Progenitor cell of endocrine pancreas (in vitro differentiated cells): Measurements from ENCODE around the gene ASIC2. TPM values are rescaled to one million over a fixed set of nuclear protein-coding genes. Genes with fewer than 3 reads are reported as not detected.

Source experiments
- DNase-seq: peaks from one replicate; pipeline ENCODE4 v3.0.0; 2021; ENCODE audit warnings: low spot score; ENCODE audit not compliant: unreplicated experiment
- H3K27ac Mint-ChIP-seq: 2 replicates; pipeline ENCODE4 v1.8.0; 2021; ENCODE audit warnings: mild to moderate bottlenecking, moderate library complexity, mixed read lengths
- H3K27me3 Mint-ChIP-seq: 2 replicates; pipeline ENCODE4 v1.8.0; 2021; ENCODE audit warnings: mixed read lengths
- H3K36me3 Mint-ChIP-seq: 2 replicates; pipeline ENCODE4 v1.8.0; 2022; ENCODE audit warnings: mixed read lengths; ENCODE audit not compliant: insufficient read depth
- H3K4me1 Mint-ChIP-seq: 2 replicates; pipeline ENCODE4 v1.8.0; 2021; ENCODE audit warnings: low read depth, mixed read lengths
- H3K4me3 Mint-ChIP-seq: 2 replicates; pipeline ENCODE4 v1.8.0; 2021; ENCODE audit warnings: low read depth, mild to moderate bottlenecking, moderate library complexity, mixed read lengths
- H3K9me3 Mint-ChIP-seq: 2 replicates; pipeline ENCODE4 v1.8.0; 2021; ENCODE audit warnings: low read depth, mixed read lengths
- CTCF ChIP-seq: fragments of 200-600 bp; sonication (generic); IDR thresholded peaks from one replicate; pipeline ENCODE4 v1.5.0; 2021; ENCODE audit warnings: antibody characterized with exemption, mild to moderate bottlenecking; ENCODE audit not compliant: unreplicated experiment
- total RNA-seq: library from RNA; stranded (reverse); gene quantifications from 2 replicates; pipeline ENCODE4 v1.2.1, GENCODE V29; 2021

The ASIC2 gene
- total RNA-seq, 1 donor from 2014 or later = 0.29 TPM

- peaks cover 13% of the 10 kb centered on the region for H3K27me3 Mint-ChIP-seq
- no peaks in the 10 kb centered on the region for H3K36me3 Mint-ChIP-seq
Observed at GRCh38 chr17:33269337-33270060, 23.6 kb downstream of the ASIC2 start.

GRCh38 chr17:33267851-33268548, 25.1 kb downstream of the ASIC2 start:
- H3K4me3 Mint-ChIP-seq = no peak overlapping the region
- H3K4me1 Mint-ChIP-seq = no peaks in the 10 kb centered on the region
- no peaks in the 10 kb centered on the region for H3K9me3 Mint-ChIP-seq
- TF ChIP-seq CTCF = no peak
- no peak for DNase-seq
- H3K36me3 Mint-ChIP-seq = no peaks in the 10 kb centered on the region
- no peak overlapping the region for H3K27ac Mint-ChIP-seq
- H3K27me3 Mint-ChIP-seq = peaks cover 13% of the 10 kb centered on the region

More at GRCh38 chr17:33269337-33270060, 23.6 kb downstream of the ASIC2 start:
- Mint-ChIP-seq H3K27ac (no peak overlapping the region), H3K9me3 (no peaks in the 10 kb centered on the region), H3K4me1 (no peaks in the 10 kb centered on the region), H3K4me3 (no peak overlapping the region)
- no peak for TF ChIP-seq CTCF
- DNase-seq = no peak

GRCh38 chr17:33267271-33267790, 25.8 kb downstream of the ASIC2 start:
- Mint-ChIP-seq H3K27me3 (peaks cover 18% of the 10 kb centered on the region), H3K4me3 (no peak overlapping the region), H3K36me3 (no peaks in the 10 kb centered on the region), H3K4me1 (no peaks in the 10 kb centered on the region), H3K9me3 (no peaks in the 10 kb centered on the region), H3K27ac (no peak overlapping the region)
- TF ChIP-seq CTCF = no peak
- no peak for DNase-seq

- Mint-ChIP-seq H3K4me1 (no peaks in the 10 kb centered on the region), H3K36me3 (no peaks in the 10 kb centered on the region), H3K27me3 (peaks cover 18% of the 10 kb centered on the region), H3K9me3 (no peaks in the 10 kb centered on the region), H3K27ac (no peak overlapping the region), H3K4me3 (no peak overlapping the region)
- TF ChIP-seq CTCF = no peak
- no peak for DNase-seq
Observed at GRCh38 chr17:33266611-33267010, 26.5 kb downstream of the ASIC2 start.

GRCh38 chr17:33266116-33266515, 27.0 kb downstream of the ASIC2 start:
- peaks cover 21% of the 10 kb centered on the region for H3K27me3 Mint-ChIP-seq
- no peak overlapping the region for H3K4me3 Mint-ChIP-seq
- no peaks in the 10 kb centered on the region for H3K4me1 Mint-ChIP-seq
- H3K27ac Mint-ChIP-seq = no peak overlapping the region
- DNase-seq = no peak
- no peak for TF ChIP-seq CTCF
- no peaks in the 10 kb centered on the region for H3K9me3 Mint-ChIP-seq
- no peaks in the 10 kb centered on the region for H3K36me3 Mint-ChIP-seq
